ENCODE results near the gene RBM23. TPM values are rescaled to one million over a fixed set of nuclear protein-coding genes. Genes with fewer than 3 reads are reported as not detected.

RBM23 gene
- total RNA-seq, 1 experiment from 2014 or later: 57.6 TPM

- BruUV-seq (replicated peaks): no TSS peak
- no peaks in the 10 kb centered on the region for H3K9me3 Mint-ChIP-seq (ENCODE audit: unreplicated experiment)
- peaks cover 17% of the 10 kb centered on the region for H3K4me1 Mint-ChIP-seq (ENCODE audit: insufficient read depth, unreplicated experiment)
- peak overlapping the region; percentile 50 for H3K27ac Mint-ChIP-seq (ENCODE audit: low read depth, unreplicated experiment)
- no peak overlapping the region for H3K4me3 Mint-ChIP-seq (ENCODE audit: unreplicated experiment)
- no peaks in the 10 kb centered on the region for H3K27me3 Mint-ChIP-seq (ENCODE audit: insufficient read depth, unreplicated experiment)
- ChIA-PET POLR2A (interaction anchor here (0.9 to 5.8 kb wide), 6 partner anchors 9 to 307 kb away, joined by 3 to 29 read pairs (median 4); partner anchors contain the start of genes DAD1, LRP10 and REM2), CTCF (interaction anchor here (0.5 to 1.9 kb wide), 12 partner anchors 8 to 340 kb away, joined by 3 to 8 read pairs (median 4); no protein-coding TSS in a partner anchor)
- H3K36me3 Mint-ChIP-seq (ENCODE audit: insufficient read depth, unreplicated experiment): peaks cover 24% of the 10 kb centered on the region
- intact Hi-C loops (cut with micrococcal nuclease): no loop called here
- TF ChIP-seq CTCF (IDR thresholded peaks at IDR 0.05; ENCODE audit: unreplicated experiment): no peak
- DNase-seq (ENCODE audit: unreplicated experiment): no peak
Measured at GRCh38 chr14:22896356-22896755, 22.6 kb downstream of the RBM23 start.

GRCh38 chr14:22895402-22895801, 23.5 kb downstream of the RBM23 start:
- H3K4me3 Mint-ChIP-seq (ENCODE audit: unreplicated experiment): no peak overlapping the region
- H3K27me3 Mint-ChIP-seq (ENCODE audit: insufficient read depth, unreplicated experiment): no peaks in the 10 kb centered on the region
- no peak for TF ChIP-seq CTCF (IDR thresholded peaks at IDR 0.05; ENCODE audit: unreplicated experiment)
- DNase-seq (ENCODE audit: unreplicated experiment): no peak
- peaks cover 17% of the 10 kb centered on the region for H3K4me1 Mint-ChIP-seq (ENCODE audit: insufficient read depth, unreplicated experiment)
- H3K36me3 Mint-ChIP-seq (ENCODE audit: insufficient read depth, unreplicated experiment): peaks cover 15% of the 10 kb centered on the region
- ChIA-PET CTCF (interaction anchor here (0.7 to 1.7 kb wide), 8 partner anchors 9 to 339 kb away, joined by 3 to 8 read pairs (median 5); no protein-coding TSS in a partner anchor), POLR2A (interaction anchor here (0.7 to 5.8 kb wide), 6 partner anchors 8 to 306 kb away, joined by 3 to 29 read pairs (median 4); partner anchors contain the start of genes DAD1 and REM2)
- H3K27ac Mint-ChIP-seq (ENCODE audit: low read depth, unreplicated experiment): no peak overlapping the region
- no TSS peak for BruUV-seq (replicated peaks)
- no peaks in the 10 kb centered on the region for H3K9me3 Mint-ChIP-seq (ENCODE audit: unreplicated experiment)
- intact Hi-C loops (cut with micrococcal nuclease): no loop called here

- ChIA-PET CTCF (interaction anchor here (0.5 to 9.9 kb wide), 3 partner anchors 14 to 181 kb away, joined by 4 to 86 read pairs (median 5); partner anchors contain the start of gene LRP10), POLR2A (interaction anchor here (0.7 to 4.0 kb wide), 6 partner anchors 8 to 178 kb away, joined by 3 to 13 read pairs (median 6); partner anchors contain the start of genes LRP10 and REM2)
- no peak for TF ChIP-seq CTCF (IDR thresholded peaks at IDR 0.05; ENCODE audit: unreplicated experiment)
- intact Hi-C loops (cut with micrococcal nuclease): no loop called here
- peaks cover 22% of the 10 kb centered on the region for H3K4me1 Mint-ChIP-seq (ENCODE audit: insufficient read depth, unreplicated experiment)
- H3K4me3 Mint-ChIP-seq (ENCODE audit: unreplicated experiment): no peak overlapping the region
- BruUV-seq (replicated peaks): no TSS peak
- DNase-seq (ENCODE audit: unreplicated experiment): no peak
- no peaks in the 10 kb centered on the region for H3K9me3 Mint-ChIP-seq (ENCODE audit: unreplicated experiment)
- peaks cover 8% of the 10 kb centered on the region for H3K36me3 Mint-ChIP-seq (ENCODE audit: insufficient read depth, unreplicated experiment)
- no peaks in the 10 kb centered on the region for H3K27me3 Mint-ChIP-seq (ENCODE audit: insufficient read depth, unreplicated experiment)
- no peak overlapping the region for H3K27ac Mint-ChIP-seq (ENCODE audit: low read depth, unreplicated experiment)
Measured at GRCh38 chr14:22893706-22894105, 25.2 kb downstream of the RBM23 start.

GRCh38 chr14:22892488-22892887, 26.5 kb downstream of the RBM23 start:
- no peak overlapping the region for H3K4me3 Mint-ChIP-seq (ENCODE audit: unreplicated experiment)
- DNase-seq (ENCODE audit: unreplicated experiment): no peak
- H3K27ac Mint-ChIP-seq (ENCODE audit: low read depth, unreplicated experiment): no peak overlapping the region
- H3K4me1 Mint-ChIP-seq (ENCODE audit: insufficient read depth, unreplicated experiment): peaks cover 12% of the 10 kb centered on the region
- H3K36me3 Mint-ChIP-seq (ENCODE audit: insufficient read depth, unreplicated experiment): peaks cover 6% of the 10 kb centered on the region
- no TSS peak for BruUV-seq (replicated peaks)
- CTCF ChIA-PET: interaction anchor here (0.7 to 9.9 kb wide), 3 partner anchors 9 to 59 kb away, joined by 3 to 100 read pairs (median 86); partner anchors contain the start of gene LRP10
- intact Hi-C loops (cut with micrococcal nuclease): no loop called here
- POLR2A ChIA-PET: interaction anchor here (2.5 kb wide), 1 partner anchor 10 kb away, joined by 7 read pairs; the partner anchor contains the start of gene REM2
- no peaks in the 10 kb centered on the region for H3K9me3 Mint-ChIP-seq (ENCODE audit: unreplicated experiment)
- TF ChIP-seq CTCF (IDR thresholded peaks at IDR 0.05; ENCODE audit: unreplicated experiment): no peak
- H3K27me3 Mint-ChIP-seq (ENCODE audit: insufficient read depth, unreplicated experiment): no peaks in the 10 kb centered on the region

Measured in MCF 10A (cell line).